ENCODE measurements around the gene TMEM232.
"Not testable (repeated sequence)": the region's sequence is repeated elsewhere in the genome, so short reads cannot be mapped to it uniquely, and the experiment has no call there.

TMEM232 gene

DNA sequence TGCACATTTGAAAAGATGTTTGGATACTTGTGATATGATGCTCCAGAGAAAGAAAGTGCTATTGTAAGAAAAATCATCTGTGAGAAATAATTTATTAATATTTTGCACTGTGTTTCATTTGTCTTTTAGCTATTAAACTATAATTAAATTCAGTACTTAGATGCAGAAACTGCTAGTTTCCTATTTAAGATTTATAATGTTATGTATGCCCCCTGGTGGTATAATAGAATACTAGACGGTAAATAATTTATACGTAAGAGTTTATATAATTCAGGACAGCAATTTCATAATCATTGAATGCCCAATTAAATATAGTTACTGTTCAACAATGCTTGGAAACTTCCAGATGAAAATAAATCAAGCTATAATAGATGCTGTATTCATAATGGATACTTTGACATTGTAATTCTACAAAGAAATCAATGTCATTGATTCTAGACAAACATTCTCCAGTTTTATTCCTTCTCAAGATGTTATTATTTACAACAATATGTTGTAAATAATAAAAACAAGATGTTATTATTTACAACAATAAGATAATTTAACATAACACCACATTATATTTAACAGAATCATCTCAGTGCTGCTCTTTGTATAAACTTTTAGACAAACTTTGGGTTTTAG lies 101.0 kb downstream of the TMEM232 start:
- no peak for DNase-seq (ENCODE audit: low spot score)

DNA sequence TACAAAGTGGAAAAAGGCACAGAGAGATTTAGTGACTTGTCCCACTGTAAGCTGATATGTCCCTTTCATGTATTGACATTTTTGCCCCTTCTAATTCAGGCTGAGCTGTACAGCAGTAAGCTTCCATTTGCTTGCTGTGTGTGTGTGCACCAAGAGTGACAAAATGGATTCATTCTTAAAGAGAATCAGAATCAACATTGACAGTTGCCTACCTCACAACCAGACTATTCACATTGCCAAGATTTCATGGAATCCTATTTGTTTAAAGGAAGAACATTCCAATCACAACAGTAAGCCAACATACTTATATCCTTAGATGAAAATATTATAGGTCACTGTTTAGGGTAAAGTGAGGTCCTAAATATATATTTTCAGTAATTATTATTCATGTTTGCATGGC lies 102.6 kb downstream of the TMEM232 start:
- no peak for DNase-seq (ENCODE audit: low spot score)

DNA sequence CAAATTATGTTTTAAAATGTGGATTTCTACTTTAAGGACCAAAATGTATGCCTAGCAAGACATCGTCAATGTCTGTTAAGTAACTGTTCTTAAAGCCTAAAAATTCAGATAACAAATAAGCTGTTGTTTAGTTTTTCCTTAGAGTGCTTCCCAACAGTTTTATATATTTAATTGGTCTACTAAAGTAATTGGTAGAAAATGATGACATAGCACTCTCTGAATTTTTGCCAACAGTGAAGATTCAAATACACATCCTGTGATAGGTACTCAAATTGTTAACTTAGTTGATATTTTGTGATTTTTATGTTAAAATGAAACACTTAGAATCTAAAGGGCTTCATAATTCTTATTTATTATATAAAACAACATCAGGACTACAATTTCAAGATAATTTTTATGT lies 107.5 kb downstream of the TMEM232 start:
- no peak for DNase-seq (ENCODE audit: low spot score)

DNA sequence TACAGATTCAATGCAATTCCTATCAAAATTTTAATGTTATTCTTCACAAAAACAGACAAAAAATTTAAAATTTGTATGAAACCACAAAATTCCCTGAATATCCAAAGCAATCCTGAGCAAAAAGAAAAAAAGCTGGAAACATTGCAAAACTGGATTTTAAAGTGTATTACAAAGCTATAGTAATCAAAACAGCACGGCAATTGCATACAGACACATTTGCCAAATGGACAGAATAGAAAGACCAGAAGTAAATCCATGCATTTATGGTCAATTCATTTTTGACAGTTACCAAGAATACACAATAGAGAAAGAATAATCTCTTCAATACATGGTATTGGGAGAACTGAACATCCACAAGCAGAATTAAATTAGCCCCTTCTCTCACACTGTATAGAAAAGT lies 110.5 kb downstream of the TMEM232 start:
- DNase-seq (ENCODE audit: low spot score), result no peak

DNA sequence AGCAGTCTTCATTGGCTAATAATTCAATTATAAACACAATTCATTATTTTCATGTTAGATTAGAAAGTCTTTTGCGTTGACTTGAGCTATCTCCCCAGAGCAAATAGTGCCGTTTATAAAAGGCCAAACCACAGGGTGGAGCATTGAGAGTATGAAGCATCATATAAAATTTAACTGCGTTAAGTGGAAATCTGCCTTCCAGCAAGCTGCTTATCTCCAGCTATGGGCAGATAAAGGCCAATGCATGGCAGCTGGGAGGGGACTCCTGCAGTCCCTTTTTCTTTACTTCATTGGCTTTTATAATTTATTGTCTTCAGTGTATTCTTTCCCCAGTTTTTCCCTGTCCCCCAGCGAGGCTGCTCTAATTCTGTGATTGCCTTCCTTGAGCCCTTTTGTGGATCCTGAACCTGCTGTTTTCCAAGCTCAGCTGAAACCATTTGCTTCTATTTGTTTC lies 113.7 kb downstream of the TMEM232 start:
- no peak for DNase-seq (ENCODE audit: low spot score)

DNA sequence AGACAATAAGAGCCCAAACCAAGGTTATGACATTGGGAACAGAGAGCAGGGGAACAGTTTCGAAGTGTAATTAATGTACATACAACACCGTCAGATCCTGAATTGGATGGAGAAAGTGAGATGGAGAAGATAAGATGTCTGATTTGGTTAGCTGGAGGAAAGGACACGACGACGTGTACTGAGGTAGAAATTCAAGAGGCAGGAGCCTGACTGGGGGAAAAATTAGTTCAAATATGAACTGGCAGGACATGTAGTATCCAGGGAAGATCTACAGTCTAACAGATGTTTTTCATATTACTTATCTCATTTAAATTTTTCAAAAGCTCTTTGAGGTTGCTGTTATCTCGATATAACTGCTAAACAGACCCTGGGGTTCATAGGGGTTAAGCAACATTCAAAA lies 114.7 kb downstream of the TMEM232 start:
- DNase-seq (ENCODE audit: low spot score), result no peak

DNA sequence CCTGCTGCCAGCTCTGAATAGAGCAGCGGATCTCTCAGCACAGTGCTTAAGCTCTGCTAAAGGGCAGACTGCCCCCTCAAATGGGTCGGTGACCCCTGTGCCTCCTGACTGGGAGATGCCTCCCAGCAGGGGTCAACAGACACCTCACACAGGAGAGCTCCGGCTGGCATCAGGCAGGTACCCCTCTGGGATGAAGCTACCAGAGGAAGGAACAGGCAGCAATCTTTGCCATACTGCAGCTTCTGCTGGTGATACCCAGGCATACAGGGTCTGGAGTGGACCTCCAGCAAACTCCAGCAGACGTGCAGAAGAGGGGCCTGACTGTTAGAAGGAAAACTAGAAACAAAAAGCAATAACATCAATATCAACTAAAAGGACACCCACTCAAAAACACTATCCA lies 131.6 kb downstream of the TMEM232 start:
- DNase-seq (ENCODE audit: low spot score), result no peak

DNA sequence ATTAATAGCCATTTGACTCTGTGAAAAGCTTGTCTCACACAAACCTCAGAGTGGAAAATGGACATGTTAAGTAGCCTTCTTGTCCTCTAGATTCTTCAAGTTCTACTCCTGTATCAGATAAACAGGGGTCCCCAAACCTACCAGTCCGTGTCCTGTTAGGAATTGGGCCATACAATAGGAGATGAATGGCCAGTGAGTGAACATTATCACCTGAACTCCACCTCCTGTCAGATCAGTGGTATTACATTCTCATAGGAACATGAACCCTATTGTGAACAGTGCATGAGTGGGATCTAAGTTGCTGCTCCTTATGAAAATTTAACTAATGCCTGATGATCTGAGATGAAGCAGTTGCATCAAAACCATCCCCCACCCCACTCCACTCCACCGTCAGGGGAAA lies 136.3 kb downstream of the TMEM232 start:
- no peak for DNase-seq (ENCODE audit: low spot score)

DNA sequence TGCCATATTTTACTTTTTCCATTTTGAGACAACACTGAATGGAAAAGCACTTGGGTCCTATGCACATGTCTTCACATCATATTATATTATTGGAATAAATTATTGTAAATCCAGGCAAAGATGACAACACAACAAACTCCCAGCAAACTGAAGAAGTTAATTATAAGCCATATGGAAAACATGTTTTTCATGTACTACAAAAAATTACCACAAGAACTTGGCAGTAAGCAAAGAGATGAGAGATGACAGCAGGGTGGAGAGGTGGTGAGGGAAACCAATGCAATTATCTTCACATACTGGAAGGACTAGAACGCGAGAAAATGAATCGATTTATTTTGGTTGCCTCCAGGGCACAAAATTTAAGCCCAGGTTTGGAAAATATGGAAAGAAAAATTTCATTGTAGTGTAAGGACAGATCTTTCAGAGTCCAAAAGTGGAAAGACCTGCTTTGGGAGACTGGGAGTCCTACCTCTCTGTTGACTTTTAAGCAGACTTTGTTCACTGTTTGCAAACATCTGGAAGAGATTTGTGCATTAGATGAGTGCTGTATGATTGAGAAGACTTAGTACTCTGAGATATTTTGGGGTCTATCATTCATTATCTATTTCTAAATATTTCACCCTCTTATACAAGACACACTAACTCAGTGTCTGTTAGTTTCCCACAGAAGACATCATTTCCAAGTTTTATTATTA lies 138.0 kb downstream of the TMEM232 start:
- DNase-seq (ENCODE audit: low spot score), result no peak

DNA sequence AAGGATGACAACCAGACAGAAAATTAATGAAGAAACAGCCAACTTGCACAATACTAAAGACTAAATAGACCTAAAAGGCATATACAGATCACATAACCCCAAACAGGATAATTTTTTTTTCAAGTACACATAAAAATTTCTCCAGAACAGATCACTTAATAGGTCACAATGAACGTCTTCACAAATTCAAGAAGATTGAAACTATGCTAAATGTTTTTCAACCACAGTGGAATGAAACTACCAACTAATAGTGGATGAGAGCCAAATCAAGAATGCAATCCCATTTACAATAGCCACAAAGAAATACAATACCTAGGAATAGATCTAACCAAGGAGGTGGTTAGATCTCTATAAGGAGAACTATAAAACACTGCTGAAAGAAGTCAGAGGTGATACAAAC lies 145.8 kb downstream of the TMEM232 start:
- DNase-seq (ENCODE audit: low spot score), result no peak

DNA sequence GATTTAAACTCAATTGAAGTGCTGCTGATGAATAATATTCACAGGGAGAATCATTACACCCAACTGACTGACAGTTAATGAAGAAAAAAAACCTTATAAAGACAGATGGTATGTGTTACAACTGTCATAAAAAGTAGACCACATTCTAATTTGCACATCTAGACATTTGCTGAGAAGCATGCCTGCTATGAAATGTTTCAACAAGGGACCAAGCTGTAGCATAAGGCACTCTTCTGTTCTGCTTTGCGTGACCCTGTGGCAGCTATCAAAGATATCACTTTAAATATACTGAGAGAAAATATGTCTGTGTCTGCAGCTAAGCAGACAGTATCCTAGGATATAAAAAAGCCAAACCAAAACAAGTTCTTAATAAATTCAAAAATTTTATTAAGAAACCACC lies 153.7 kb downstream of the TMEM232 start:
- no peak for DNase-seq (ENCODE audit: low spot score)

DNA sequence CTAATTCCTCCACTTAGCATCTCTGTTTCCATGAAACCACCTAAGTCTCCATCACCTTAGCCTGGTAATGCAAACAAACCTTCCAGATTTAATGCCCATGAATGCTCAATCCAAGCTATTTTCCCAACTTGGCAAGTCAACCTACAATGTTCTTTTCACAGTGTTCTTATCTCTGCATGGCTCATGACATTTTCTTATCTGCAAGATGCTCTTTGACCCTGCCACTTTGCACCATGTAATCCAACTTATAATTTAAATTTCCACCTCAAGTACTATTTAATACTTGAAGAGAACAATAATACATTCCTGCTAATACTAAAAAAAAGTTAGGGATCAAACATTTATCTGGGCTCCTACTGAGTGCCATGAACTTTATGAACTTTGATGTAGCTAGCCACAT lies 164.3 kb downstream of the TMEM232 start:
- no peak for DNase-seq (ENCODE audit: low spot score)

DNA sequence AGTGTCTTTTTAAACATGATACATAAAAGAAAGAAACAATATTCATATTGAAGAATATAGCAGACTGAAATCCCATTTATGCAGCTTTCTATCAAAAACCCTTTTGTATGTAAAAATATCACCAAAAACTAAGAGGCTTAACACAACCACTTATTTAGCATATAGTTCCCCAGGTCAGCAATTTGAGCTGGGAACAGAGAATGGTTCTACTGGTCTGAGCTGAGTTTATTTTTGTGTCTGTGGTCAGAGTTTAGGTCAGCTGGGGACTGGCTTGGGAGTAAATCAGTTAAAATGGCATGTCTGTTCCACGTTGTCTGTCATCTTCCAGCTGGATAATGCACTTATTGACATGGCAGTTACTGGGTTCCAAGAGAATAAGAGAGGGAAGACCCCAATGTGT lies 165.0 kb downstream of the TMEM232 start:
- no peak for DNase-seq (ENCODE audit: low spot score)

DNA sequence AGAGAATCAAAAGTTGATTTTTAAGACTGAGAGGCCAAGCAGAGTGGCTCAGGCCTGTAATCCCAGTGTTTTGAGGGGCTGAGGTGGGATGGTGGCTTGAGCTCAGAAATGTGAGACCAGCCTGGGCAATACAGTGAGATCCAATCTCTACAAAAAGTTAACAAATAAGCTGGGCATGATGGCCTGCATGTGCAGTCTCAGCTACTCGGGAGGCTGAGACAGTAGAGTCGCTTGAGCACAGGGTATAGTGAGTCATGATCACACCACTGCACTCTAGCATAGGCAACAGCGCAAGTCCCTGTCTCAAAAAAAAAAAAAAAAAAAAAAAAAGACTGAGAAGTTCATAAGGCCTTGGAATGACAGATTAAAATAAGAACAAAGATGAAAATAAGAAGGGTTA lies 177.2 kb downstream of the TMEM232 start:
- no peak for DNase-seq (ENCODE audit: low spot score)

DNA sequence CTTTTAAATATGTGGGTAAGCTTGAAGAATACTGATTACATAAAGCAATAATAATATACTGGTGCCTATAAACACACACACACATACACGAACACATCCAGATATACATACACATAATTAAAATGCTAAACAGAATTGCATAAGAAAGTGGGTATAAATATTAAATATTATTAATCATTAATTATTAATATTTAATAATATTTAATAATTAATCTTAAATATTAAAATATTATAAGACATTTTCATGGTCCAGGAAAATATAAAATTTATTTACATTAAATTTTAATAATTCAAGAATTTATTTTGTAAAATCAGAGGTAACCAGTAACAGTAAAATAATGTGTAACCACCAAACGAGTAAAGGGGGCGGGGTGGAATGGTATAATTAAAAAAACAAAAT lies 178.3 kb downstream of the TMEM232 start:
- no peak for DNase-seq (ENCODE audit: low spot score)

DNA sequence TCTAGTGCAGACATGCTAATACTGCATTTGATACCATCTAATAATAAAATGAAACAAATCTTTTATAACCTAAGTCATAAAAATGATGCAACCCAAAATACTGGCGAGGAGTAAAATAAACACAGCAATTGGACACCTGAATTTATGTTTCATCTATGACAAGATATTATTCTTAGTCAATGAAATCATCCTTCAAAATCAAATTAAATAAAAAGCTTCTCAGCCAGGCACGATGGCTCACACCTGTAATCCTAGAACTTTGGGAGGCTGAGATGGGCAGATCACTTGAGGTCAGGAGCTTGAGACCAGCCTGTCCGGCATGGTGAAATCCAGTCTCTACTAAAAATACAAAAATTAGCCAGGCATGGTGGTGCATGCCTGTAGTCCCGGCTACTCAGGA lies 179.0 kb downstream of the TMEM232 start:
- DNase-seq (ENCODE audit: low spot score), result no peak

DNA sequence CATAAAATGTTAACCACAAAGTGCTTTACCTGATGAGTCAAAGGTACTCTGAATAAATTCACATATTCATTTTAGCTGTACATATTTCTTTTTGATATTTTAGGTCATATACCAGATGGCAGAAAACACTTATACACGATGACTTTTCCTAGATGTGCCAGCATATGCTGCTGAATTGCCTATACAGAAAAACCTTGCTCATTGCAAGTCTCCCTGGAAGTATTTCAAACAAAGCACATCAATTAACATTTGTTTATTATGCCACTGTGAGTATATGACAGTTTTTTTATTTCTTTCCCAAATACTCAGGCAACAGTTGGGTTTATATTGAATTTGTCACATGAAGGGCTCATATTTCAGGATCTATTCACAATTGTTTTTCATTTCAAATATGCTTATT lies 180.8 kb downstream of the TMEM232 start:
- DNase-seq (ENCODE audit: low spot score), result no peak

DNA sequence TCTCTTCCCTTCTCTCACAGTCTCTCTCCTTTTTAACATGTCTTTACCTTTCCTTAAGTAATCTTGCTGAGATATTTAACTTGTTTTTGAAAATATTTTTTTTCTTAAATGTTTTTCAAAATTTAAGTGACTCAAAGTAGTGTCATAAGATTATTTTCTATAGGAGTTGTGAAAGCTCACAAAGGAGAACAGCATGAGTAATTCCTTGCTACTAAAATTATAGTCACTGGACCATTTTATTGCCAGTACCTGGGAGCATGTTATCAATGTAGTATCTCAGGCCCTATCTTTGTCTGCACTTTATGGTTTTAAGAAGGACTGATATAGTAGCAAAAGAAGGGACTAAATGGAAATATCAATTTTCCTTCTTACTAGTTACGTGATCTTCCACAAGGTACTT lies 181.9 kb downstream of the TMEM232 start:
- no peak for DNase-seq (ENCODE audit: low spot score)

DNA sequence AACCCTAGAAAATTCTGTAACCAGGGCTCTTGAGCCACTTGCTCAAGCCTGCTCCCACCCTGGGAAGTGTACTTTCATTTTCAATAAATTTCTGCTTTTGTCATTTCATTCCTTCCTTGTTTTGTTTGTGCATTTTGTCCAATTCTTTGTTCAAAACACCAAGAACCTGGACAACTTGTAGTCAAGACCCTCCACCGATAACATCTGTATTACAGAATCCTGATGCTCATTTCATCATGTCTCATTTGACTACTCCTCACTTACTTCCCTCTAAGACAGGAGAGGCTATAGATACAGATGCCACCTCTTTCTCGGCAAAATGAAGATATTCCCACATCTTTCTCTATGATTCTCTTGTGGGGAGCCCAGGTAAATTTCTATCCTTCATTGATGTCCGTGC lies 183.5 kb downstream of the TMEM232 start:
- DNase-seq (ENCODE audit: low spot score), result no peak

DNA sequence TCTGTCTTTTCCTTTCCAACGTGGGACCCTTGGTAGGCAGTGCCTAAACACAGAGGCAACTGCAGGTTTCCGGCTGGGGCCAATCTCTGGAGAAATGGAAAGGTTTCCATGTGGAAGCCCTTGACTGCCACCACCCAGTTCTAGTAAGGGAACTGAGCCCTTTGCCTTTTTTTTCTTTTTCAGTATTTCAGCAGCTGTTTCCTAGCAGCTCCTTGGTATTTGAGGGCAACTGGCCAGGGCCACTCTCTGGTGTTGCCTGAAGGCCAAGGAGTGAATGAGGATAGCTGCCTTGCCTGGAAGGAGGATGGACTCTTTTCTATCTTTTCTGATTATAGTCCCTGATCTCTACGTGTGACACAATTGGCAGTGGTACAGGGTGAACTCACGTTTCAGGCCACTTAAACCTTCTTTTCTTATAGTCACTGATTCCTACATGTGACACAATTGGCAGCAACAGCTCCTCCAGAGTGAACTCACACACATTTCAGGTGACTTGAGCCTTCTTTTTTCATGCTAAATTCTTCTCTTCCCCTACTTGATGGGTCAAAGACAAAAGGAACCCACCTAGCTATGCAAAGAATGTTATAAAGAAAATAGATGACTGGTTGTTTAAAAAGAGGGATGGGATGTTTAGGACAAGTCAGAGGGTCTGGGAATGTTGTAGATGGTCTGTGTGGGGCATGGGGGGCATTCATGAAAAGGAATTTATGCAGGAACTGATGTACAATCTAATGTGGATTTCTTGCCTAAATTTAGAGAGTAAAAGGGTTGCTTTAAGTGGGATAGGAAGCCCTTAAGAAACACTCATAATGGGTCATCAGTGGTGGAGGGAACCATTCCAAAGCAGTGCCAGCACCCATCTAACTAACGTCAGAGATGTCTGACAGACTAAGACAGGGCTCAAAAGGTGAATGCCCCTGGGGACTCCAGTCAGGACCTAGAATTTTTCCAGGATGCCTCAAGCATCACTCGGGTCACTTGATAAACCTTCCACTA lies 190.1 kb downstream of the TMEM232 start:
- no peak for DNase-seq (ENCODE audit: low spot score)

DNA sequence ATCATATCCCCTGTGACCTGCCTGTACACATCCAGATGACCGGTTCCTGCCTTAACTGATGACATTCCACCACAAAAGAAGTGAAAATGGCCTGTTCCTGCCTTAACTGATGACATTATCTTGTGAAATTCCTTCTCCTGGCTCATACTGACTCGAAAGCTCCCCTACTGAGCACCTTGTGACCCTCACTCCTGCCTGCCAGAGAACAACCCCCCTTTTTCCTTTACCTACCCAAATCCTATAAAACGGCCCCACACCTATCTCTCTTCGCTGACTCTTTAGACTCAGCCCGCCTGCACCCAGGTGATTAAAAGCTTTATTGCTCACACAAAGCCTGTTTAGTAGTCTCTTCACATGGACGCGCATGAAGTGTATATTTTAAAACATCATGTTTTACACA lies 191.3 kb downstream of the TMEM232 start:
- not testable (repeated sequence) for DNase-seq (ENCODE audit: low spot score)

DNA sequence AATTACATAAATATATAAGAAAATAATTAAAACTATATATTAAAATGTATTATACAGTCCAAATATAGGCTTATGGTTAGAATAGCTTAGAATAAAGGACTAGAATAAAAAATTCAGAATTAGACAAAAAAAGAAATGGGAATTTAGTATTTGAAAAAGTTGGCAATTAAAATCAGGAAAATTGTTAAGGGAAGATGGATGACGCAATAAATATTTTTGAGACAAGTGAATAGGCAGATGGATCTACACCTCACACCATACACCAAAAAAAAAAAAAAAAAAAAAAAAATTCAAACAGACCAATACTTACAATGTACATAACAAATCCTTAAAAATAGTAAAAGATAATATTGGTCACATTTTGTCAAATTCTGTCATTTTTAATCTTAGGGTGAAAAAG lies 200.7 kb downstream of the TMEM232 start:
- no peak for DNase-seq (ENCODE audit: low spot score)

DNA sequence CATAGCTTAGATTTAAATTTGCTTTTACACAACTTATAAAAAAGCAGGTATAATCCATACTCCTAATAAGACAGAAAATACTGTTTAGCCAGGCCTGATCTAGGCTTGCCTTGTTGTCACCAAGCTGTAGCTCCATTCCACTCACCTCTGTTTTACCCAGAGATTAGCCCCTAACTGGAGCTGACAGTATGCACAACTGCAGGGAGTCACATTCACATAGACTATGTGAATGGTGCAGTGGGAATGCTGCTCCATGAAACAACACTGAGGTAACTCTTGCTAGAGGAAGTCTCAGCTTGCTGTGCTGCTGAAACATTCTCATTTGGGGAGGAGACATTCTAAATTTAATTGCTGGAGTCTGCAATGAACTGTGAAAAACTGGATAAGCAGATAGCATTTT lies 209.1 kb downstream of the TMEM232 start:
- DNase-seq (ENCODE audit: low spot score), result no peak

Measured in hematopoietic multipotent progenitor cell treated with erythropoietin and hydrocortisone succinate and interleukin-3 and kit ligand, for 17 days (in vitro differentiated cells).